NCI-H524 treated with DMSO at 0.1 percent for 48 hours (cell line): ENCODE measurements around the gene CCDC141.
"Not testable (repeated sequence)": the region's sequence is repeated elsewhere in the genome, so short reads cannot be mapped to it uniquely, and the experiment has no call there.

Source experiments
- DNase-seq: peaks from one replicate; lab custom pipeline; 2025; lab: John Stamatoyannopoulos, UW

Gene CCDC141

GRCh38 chr2:179036353-179036905, 13.5 kb downstream of the CCDC141 start:
- DNase-seq, result no peak

- DNase-seq, result no peak
Observed at GRCh38 chr2:179031731-179032408, 18.1 kb downstream of the CCDC141 start.

GRCh38 chr2:179024445-179024844, 25.5 kb downstream of the CCDC141 start:
- DNase-seq, result no peak

GRCh38 chr2:179022685-179023084, 27.3 kb downstream of the CCDC141 start:
- DNase-seq, result no peak

- no peak for DNase-seq
Observed at GRCh38 chr2:179021258-179021657, 28.7 kb downstream of the CCDC141 start.

GRCh38 chr2:179020156-179020750, 29.7 kb downstream of the CCDC141 start:
- peak; percentile 12 for DNase-seq

GRCh38 chr2:179019260-179019659, 30.7 kb downstream of the CCDC141 start:
- DNase-seq, result no peak

GRCh38 chr2:179017773-179018357, 32.1 kb downstream of the CCDC141 start:
- no peak for DNase-seq

GRCh38 chr2:179014189-179014588, 35.7 kb downstream of the CCDC141 start:
- not testable (repeated sequence) for DNase-seq

- DNase-seq, result no peak
Observed at GRCh38 chr2:179005976-179006375, 44.0 kb downstream of the CCDC141 start.

GRCh38 chr2:178999476-178999875, 50.5 kb downstream of the CCDC141 start:
- DNase-seq, result no peak

GRCh38 chr2:178998539-178998938, 51.4 kb downstream of the CCDC141 start:
- no peak for DNase-seq

- no peak for DNase-seq
Observed at GRCh38 chr2:178997477-178997876, 52.5 kb downstream of the CCDC141 start.

- DNase-seq, result no peak
Observed at GRCh38 chr2:178997067-178997466, 52.9 kb downstream of the CCDC141 start.

- DNase-seq, result no peak
Observed at GRCh38 chr2:178994264-178994663, 55.7 kb downstream of the CCDC141 start.

GRCh38 chr2:178993788-178994187, 56.1 kb downstream of the CCDC141 start:
- DNase-seq, result no peak

- DNase-seq, result not testable (repeated sequence)
Observed at GRCh38 chr2:178992719-178993118, 57.2 kb downstream of the CCDC141 start.

- no peak for DNase-seq
Observed at GRCh38 chr2:178990533-178991241, 59.2 kb downstream of the CCDC141 start.

- not testable (repeated sequence) for DNase-seq
Observed at GRCh38 chr2:178989424-178989823, 60.5 kb downstream of the CCDC141 start.

- not testable (repeated sequence) for DNase-seq
Observed at GRCh38 chr2:178982652-178983051, 67.3 kb downstream of the CCDC141 start.

GRCh38 chr2:178980815-178981214, 69.1 kb downstream of the CCDC141 start:
- no peak for DNase-seq

GRCh38 chr2:178978667-178979066, 71.3 kb downstream of the CCDC141 start:
- no peak for DNase-seq
